ENCODE results near the gene WBP1. TPM values are rescaled to one million over a fixed set of nuclear protein-coding genes. Genes with fewer than 3 reads are reported as not detected.

The WBP1 gene
- total and polyA plus RNA-seq, 10 of the 15 experiments (the other 5 are each of a cell fraction or from before 2014, with no cell fraction given): 4.2 to 76.8 (median 43.8) TPM

- ChIA-PET CTCF (interaction anchor here (0.7 to 13.9 kb wide), 16 partner anchors 9 to 332 kb away, joined by 3 to 231 read pairs (median 5); partner anchors contain the start of genes AUP1, CCDC142, DQX1 and HTRA2), SMC1A (ENCODE audit: uncharacterized antibody, unreplicated experiment) (interaction anchor here (1.2 to 7.0 kb wide), 12 partner anchors 15 to 89 kb away, joined by 3 to 71 read pairs (median 6); partner anchors contain the start of genes CCDC142, DQX1 and TTC31), POLR2A (interaction anchor here (0.9 to 2.2 kb wide), 13 partner anchors 13 to 84 kb away, joined by 3 to 10 read pairs (median 5); partner anchors contain the start of genes AUP1, CCDC142, DQX1 and INO80B), RAD21 (ENCODE audit: unreplicated experiment) (interaction anchor here (0.7 to 3.3 kb wide), 8 partner anchors 26 to 87 kb away, joined by 3 to 21 read pairs (median 3); partner anchors contain the start of genes AUP1 and HTRA2)
- FAIRE-seq (no peak), DNase-seq (ENCODE audit: low read depth, low spot score) (no peak), ATAC-seq (no peak)
- Histone ChIP-seq H3K79me2 (ENCODE audit: control insufficient read depth, insufficient read depth, low read length) (peaks cover 12% of the 10 kb centered on the region), H3K9me3 (replicated peaks; ENCODE audit: control insufficient read depth, insufficient read depth, low read length) (no peaks in the 10 kb centered on the region), H2AFZ (ENCODE audit: control insufficient read depth, low read depth, low read length) (peak overlapping the region; percentile 85), H3K4me1 (ENCODE audit: control insufficient read depth, insufficient read depth, low read length) (peaks cover 30% of the 10 kb centered on the region), H3K4me3 (peak overlapping the region; percentile 73), H4K20me1 (ENCODE audit: control insufficient read depth, insufficient read depth) (no peaks in the 10 kb centered on the region), H3K27ac (ENCODE audit: control insufficient read depth, insufficient read depth) (no peak overlapping the region), H3K36me3 (ENCODE audit: control insufficient read depth in 2 of 2, insufficient read depth in 2 of 2, low read length in 1 of 2) (peaks cover 0 to 7% of the 10 kb centered on the region in 2 experiments; a peak in 1 of 4 replicates), H3K9ac (ENCODE audit: control insufficient read depth, insufficient read depth, low read length) (peak overlapping the region; percentile 14; the same call in 1 of the 2 replicates), H3K4me2 (ENCODE audit: control insufficient read depth, insufficient read depth) (peak overlapping the region; percentile 93), H3K27me3 (replicated peaks in 1 of 2; ENCODE audit: control insufficient read depth in 2 of 2, insufficient read depth in 2 of 2, low read length in 1 of 2) (peaks cover 9 to 17% of the 10 kb centered on the region in 2 experiments; a peak in 3 of 4 replicates)
- in situ Hi-C loops (cut with MboI): no loop called here
- intact Hi-C loops (cut with micrococcal nuclease; ENCODE audit: unreplicated experiment): loop anchor here (2.0 kb wide), 1 partner anchor 21 kb away; the partner anchor contains the start of genes CCDC142 and TTC31
- TF ChIP-seq YBX1 (IDR thresholded peaks at IDR 0.05) (no peak), RAD51 (IDR thresholded peaks at IDR 0.05) (peak; percentile 36; the same call in 1 of the 2 replicates), USF1 (IDR thresholded peaks at IDR 0.05; ENCODE audit: borderline replicate concordance, extremely low read length, insufficient read depth, low read depth, low read length) (peak; percentile 22), MLLT1 (IDR thresholded peaks at IDR 0.05) (peak; percentile 41; the same call in 1 of the 2 replicates)
- no TSS peak for BruUV-seq (replicated peaks)
- 68% methylated on average over 45 of the region's 45 CpGs for WGBS (ENCODE audit: insufficient coverage, insufficient replicate concordance, low lambda C conversion rate, missing lambda C conversion rate)
Measured at GRCh38 chr2:74503506-74504475, 45.6 kb downstream of the WBP1 start.
